GM19324 (cell line): ENCODE measurements around the gene TLE5.
"Not testable (repeated sequence)": the region's sequence is repeated elsewhere in the genome, so short reads cannot be mapped to it uniquely, and the experiment has no call there.

Experiments
- ATAC-seq: cut with Tn5 transposase; IDR thresholded peaks from one replicate; pipeline ENCODE4 v1.9.1; 2021; ENCODE audit warnings: mild to moderate bottlenecking, moderate library complexity; ENCODE audit not compliant: unreplicated experiment, low FRiP score

TLE5 gene

GRCh38 chr19:3064011-3064330 is 1.7 kb upstream of the TLE5 start:
- no peak for ATAC-seq

- peak; percentile 39 for ATAC-seq
These were observed 823 bp downstream of the TLE5 start for GRCh38 chr19:3061182-3062161.

- ATAC-seq = no peak
These were observed 1.5 kb downstream of the TLE5 start for GRCh38 chr19:3060857-3061181.

- no peak for ATAC-seq
These were observed 2.6 kb downstream of the TLE5 start for GRCh38 chr19:3059653-3060052.

GRCh38 chr19:3058821-3059314 is 3.4 kb downstream of the TLE5 start:
- no peak for ATAC-seq

- ATAC-seq = no peak
These were observed 4.1 kb downstream of the TLE5 start for GRCh38 chr19:3058009-3058820.

GRCh38 chr19:3057275-3057714 is 5.0 kb downstream of the TLE5 start:
- ATAC-seq = no peak

GRCh38 chr19:3056417-3057088 is 5.7 kb downstream of the TLE5 start:
- no peak for ATAC-seq

GRCh38 chr19:3055741-3056416 is 6.4 kb downstream of the TLE5 start:
- no peak for ATAC-seq

GRCh38 chr19:3054972-3055740 is 7.1 kb downstream of the TLE5 start:
- ATAC-seq = no peak

GRCh38 chr19:3054265-3054971 is 7.9 kb downstream of the TLE5 start:
- no peak for ATAC-seq

- no peak for ATAC-seq
These were observed 8.5 kb downstream of the TLE5 start for GRCh38 chr19:3053780-3054179.

- ATAC-seq = no peak
These were observed 9.1 kb downstream of the TLE5 start for GRCh38 chr19:3053218-3053621.

- ATAC-seq = not testable (repeated sequence)
These were observed 12.3 kb downstream of the TLE5 start for GRCh38 chr19:3050016-3050415.

GRCh38 chr19:3049089-3049488 is 13.2 kb downstream of the TLE5 start:
- ATAC-seq = no peak

GRCh38 chr19:3048190-3048533 is 14.1 kb downstream of the TLE5 start:
- ATAC-seq = no peak

- no peak for ATAC-seq
These were observed 14.7 kb downstream of the TLE5 start for GRCh38 chr19:3047496-3048189.

GRCh38 chr19:3046698-3047495 is 15.4 kb downstream of the TLE5 start:
- no peak for ATAC-seq
